H1 (cell line): Measurements from ENCODE around the gene PROSER2. TPM values are rescaled to one million over a fixed set of nuclear protein-coding genes. Genes with fewer than 3 reads are reported as not detected.

Experiments
- CTCF ChIA-PET: fragments of 300-600 bp; sonication (Branson Sonifier 250); formaldehyde crosslinking; loops from one replicate; lab custom pipeline; 2021; ENCODE audit not compliant: partially characterized antibody; lab: Charles Lee
- POLR2A ChIA-PET: fragments of 300-600 bp; sonication (Branson Sonifier 250); formaldehyde crosslinking; loops from one replicate; lab custom pipeline; 2021; ENCODE audit warnings: inconsistent platforms; ENCODE audit not compliant: partially characterized antibody; lab: Charles Lee
- DNase-seq, 2 experiments: peaks; one replicate each; pipeline versions ENCODE4 v3.0.0 to v3.0.0-alpha.2; 2010 to 2022; ENCODE audit warnings: low spot score in 2 of 2, low read depth in 1 of 2, mixed read lengths in 1 of 2
- FAIRE-seq: peaks from 2 replicates; lab custom pipeline; 2011; peaks lifted over from hg19 to GRCh38; lab: Jason Lieb, UNC
- H2AFZ ChIP-seq: 2 replicates; pipeline ENCODE4 v1.8.1; 2012; ENCODE audit warnings: low read length, inconsistent platforms
- H2AK5ac ChIP-seq: 2 replicates; pipeline ENCODE4 v1.6.1; 2013; ENCODE audit warnings: low read depth, low read length
- H2BK120ac ChIP-seq: replicated peaks from 2 replicates; pipeline ENCODE3; 2013; ENCODE audit warnings: low read depth, low read length, inconsistent platforms
- H2BK12ac ChIP-seq: 2 replicates; pipeline ENCODE4 v1.6.1; 2013; ENCODE audit warnings: low read depth, low read length
- H2BK15ac ChIP-seq: 2 replicates; pipeline ENCODE4 v1.6.1; 2013; ENCODE audit warnings: low read length
- H2BK20ac ChIP-seq: 2 replicates; pipeline ENCODE4 v1.6.1; 2013; ENCODE audit warnings: low read length
- H2BK5ac ChIP-seq: 2 replicates; pipeline ENCODE4 v1.6.1; 2013; ENCODE audit warnings: low read depth, low read length
- H3K14ac ChIP-seq: 2 replicates; pipeline ENCODE4 v1.6.1; 2013; ENCODE audit warnings: inconsistent platforms; ENCODE audit not compliant: insufficient read length
- H3K18ac ChIP-seq: 2 replicates; pipeline ENCODE4 v1.6.1; 2013; ENCODE audit warnings: low read length; ENCODE audit errors: extremely low read depth
- H3K23ac ChIP-seq: 2 replicates; pipeline ENCODE4 v1.6.1; 2013; ENCODE audit warnings: inconsistent platforms; ENCODE audit not compliant: insufficient read length
- H3K23me2 ChIP-seq: 2 replicates; pipeline ENCODE4 v1.6.1; 2013; ENCODE audit warnings: low read depth, low read length
- H3K27ac ChIP-seq: 2 replicates; pipeline ENCODE4 v1.6.1; 2011; ENCODE audit warnings: low read depth, low read length, inconsistent platforms
- H3K27me3 ChIP-seq, 4 experiments: replicated peaks in 1 of 4; 1 replicate in 1 of 4; 2 replicates in 3 of 4; pipeline versions ENCODE4 v1.6.1 to v1.8.1; 2011 to 2013; ENCODE audit warnings: low read length in 3 of 4, mild to moderate bottlenecking in 3 of 4, inconsistent platforms in 2 of 4, mixed read lengths in 2 of 4, moderate library complexity in 1 of 4; ENCODE audit not compliant: control insufficient read depth in 3 of 4, insufficient read depth in 3 of 4; ENCODE audit errors: extremely low read depth in 1 of 4
- H3K36me3 ChIP-seq, 4 experiments: 2 replicates each; pipeline versions ENCODE4 v1.6.1 to v1.8.1; 2011 to 2013; ENCODE audit warnings: mild to moderate bottlenecking in 4 of 4, low read length in 3 of 4, moderate library complexity in 2 of 4, control low read depth in 1 of 4, inconsistent platforms in 1 of 4; ENCODE audit not compliant: insufficient read depth in 4 of 4, control insufficient read depth in 2 of 4
- H3K4ac ChIP-seq: replicated peaks from 2 replicates; pipeline ENCODE3; 2013; ENCODE audit warnings: low read length, low read depth, mixed read lengths, inconsistent platforms; ENCODE audit not compliant: insufficient read length
- H3K4me1 ChIP-seq, 4 experiments: replicated peaks in 1 of 4; 1 replicate in 1 of 4; 2 replicates in 3 of 4; pipeline versions ENCODE4 v1.6.1 to v1.8.1; 2011 to 2013; ENCODE audit warnings: low read length in 3 of 4, inconsistent platforms in 2 of 4, mixed read lengths in 1 of 4; ENCODE audit not compliant: insufficient read depth in 4 of 4, control insufficient read depth in 3 of 4
- H3K4me2 ChIP-seq, 2 experiments: 2 replicates each; pipeline versions ENCODE4 v1.6.1 to v1.8.1; 2011 to 2013; ENCODE audit warnings: low read depth in 2 of 2, low read length in 2 of 2, control low read depth in 1 of 2, inconsistent platforms in 1 of 2, mild to moderate bottlenecking in 1 of 2; ENCODE audit not compliant: insufficient read depth in 1 of 2
- H3K4me3 ChIP-seq, 4 experiments: fragments of 200-600, 300-600 bp in 1 of 4; sonication (generic), shearing (Covaris generic), sonication (Bioruptor Twin) in 1 of 4; 2 replicates each; pipeline versions ENCODE4 v1.5.1 to v1.8.1; 2011 to 2016; ENCODE audit warnings: low read length in 4 of 4, low read depth in 3 of 4, control low read depth in 2 of 4, inconsistent platforms in 2 of 4, mild to moderate bottlenecking in 2 of 4, mixed read lengths in 1 of 4, moderate library complexity in 1 of 4; ENCODE audit not compliant: insufficient read depth in 2 of 4; ENCODE audit errors: extremely low read depth in 1 of 4
- H3K56ac ChIP-seq: replicated peaks from 2 replicates; pipeline ENCODE3; 2013; ENCODE audit warnings: low read depth, mild to moderate bottlenecking, mixed read lengths, low read length, inconsistent platforms; ENCODE audit not compliant: insufficient read length
- H3K79me1 ChIP-seq: 2 replicates; pipeline ENCODE4 v1.6.1; 2013; ENCODE audit warnings: low read depth, low read length, control low read depth
- H3K79me2 ChIP-seq, 2 experiments: 2 replicates each; pipeline versions ENCODE4 v1.6.1 to v1.8.1; 2012 to 2013; ENCODE audit warnings: low read length in 2 of 2, mild to moderate bottlenecking in 2 of 2, inconsistent platforms in 1 of 2; ENCODE audit not compliant: insufficient read depth in 2 of 2, control insufficient read depth in 1 of 2
- H3K9ac ChIP-seq, 4 experiments: replicated peaks in 1 of 4; 1 replicate in 1 of 4; 2 replicates in 3 of 4; pipeline versions ENCODE4 v1.6.1 to v1.8.1; 2011 to 2013; ENCODE audit warnings: low read depth in 3 of 4, low read length in 3 of 4, control low read depth in 2 of 4, mild to moderate bottlenecking in 2 of 4, moderate library complexity in 2 of 4, inconsistent platforms in 1 of 4; ENCODE audit errors: extremely low read depth in 1 of 4
- H3K9me3 ChIP-seq, 2 experiments: 2 replicates each; pipeline versions ENCODE4 v1.6.1 to v1.8.1; 2012 to 2013; ENCODE audit warnings: mild to moderate bottlenecking in 2 of 2, moderate library complexity in 2 of 2, control low read depth in 1 of 2, inconsistent platforms in 1 of 2, low read depth in 1 of 2, low read length in 1 of 2, mixed read lengths in 1 of 2; ENCODE audit not compliant: insufficient read depth in 2 of 2
- H4K20me1 ChIP-seq, 2 experiments: replicated peaks in 1 of 2; 2 replicates each; pipeline versions ENCODE3 to v1.8.1; 2011 to 2013; ENCODE audit warnings: inconsistent platforms in 2 of 2, low read length in 2 of 2, mild to moderate bottlenecking in 1 of 2; ENCODE audit not compliant: insufficient read depth in 2 of 2, control insufficient read depth in 1 of 2
- H4K5ac ChIP-seq: 2 replicates; pipeline ENCODE4 v1.6.1; 2013; ENCODE audit warnings: low read length, low read depth, mixed read lengths, inconsistent platforms; ENCODE audit not compliant: insufficient read length
- H4K8ac ChIP-seq: 2 replicates; pipeline ENCODE4 v1.8.0; 2013; ENCODE audit warnings: mild to moderate bottlenecking, moderate library complexity, low read length, inconsistent platforms; ENCODE audit not compliant: insufficient read depth; ENCODE audit errors: extremely low read depth
- H4K91ac ChIP-seq: replicated peaks from 2 replicates; pipeline ENCODE3; 2013; ENCODE audit warnings: low read length, mixed read lengths, inconsistent platforms; ENCODE audit not compliant: insufficient read length
- CTCF ChIP-seq, 3 experiments: IDR thresholded peaks; 1 replicate in 2 of 3; 2 replicates in 1 of 3; pipeline versions ENCODE4 v1.5.1 to v1.6.1; 2011; ENCODE audit warnings: low read length in 3 of 3, mild to moderate bottlenecking in 3 of 3, inconsistent platforms in 2 of 3, low read depth in 1 of 3, moderate library complexity in 1 of 3; ENCODE audit not compliant: insufficient read depth in 1 of 3; ENCODE audit errors: control extremely low read depth in 1 of 3
- EZH2 ChIP-seq: fragments of 200-600 bp; sonication (generic); IDR thresholded peaks from 2 replicates; pipeline ENCODE4 v1.7.1; 2012; ENCODE audit warnings: low read depth, mild to moderate bottlenecking, moderate library complexity, low read length, inconsistent platforms; ENCODE audit not compliant: severe bottlenecking
- HDAC2 ChIP-seq, 2 experiments: fragments of 300-600 bp in 1 of 2; sonication (generic) in 1 of 2; IDR thresholded peaks; 2 replicates each; pipeline ENCODE4 v1.6.1; 2011 to 2012; ENCODE audit warnings: low read depth in 2 of 2, low read length in 2 of 2, mild to moderate bottlenecking in 2 of 2, moderate library complexity in 2 of 2, borderline replicate concordance in 1 of 2, inconsistent platforms in 1 of 2
- MAX ChIP-seq: IDR thresholded peaks from 2 replicates; pipeline ENCODE4 v1.6.1; 2012; ENCODE audit warnings: inconsistent platforms
- RAD21 ChIP-seq, 2 experiments: IDR thresholded peaks in 1 of 2; conservative IDR thresholded peaks in 1 of 2; 2 replicates each; pipeline ENCODE4 v1.6.1; 2011; ENCODE audit warnings: low read depth in 2 of 2, low read length in 2 of 2, improper control_type of control experiment in 1 of 2, inconsistent platforms in 1 of 2, mild to moderate bottlenecking in 1 of 2, moderate library complexity in 1 of 2
- ZNF274 ChIP-seq: IDR thresholded peaks from 2 replicates; pipeline ENCODE4 v1.7.0; 2012; ENCODE audit warnings: low read length, borderline replicate concordance; ENCODE audit errors: extremely low read depth
- WGBS, 2 experiments: shearing (Covaris generic) in 1 of 2; methylation state at CpG; one replicate each; pipeline versions ENCODE4 v1.1.6 to v1.1.7; 2013 to 2015; ENCODE audit warnings: low lambda C conversion rate in 2 of 2, mixed read lengths in 2 of 2, inconsistent platforms in 1 of 2, low coverage in 1 of 2, missing lambda C conversion rate in 1 of 2; ENCODE audit not compliant: insufficient replicate concordance in 2 of 2, insufficient coverage in 1 of 2, insufficient read length in 1 of 2; ENCODE audit errors: extremely low coverage in 1 of 2, missing lambda C conversion rate in 1 of 2; 5-methylcytosine and 5-hydroxymethylcytosine counted together
- polyA plus RNA-seq, 7 experiments: library from polyadenylated mRNA; depleted of rRNA in 3 of 7; stranded (reverse) in 5 of 7; unstranded in 2 of 7; fragments of >200 nt in 5 of 7; fragments of 200-250 nt in 2 of 7; gene quantifications; 1 replicate in 5 of 7; 2 replicates in 1 of 7; 4 replicates in 1 of 7; pipeline versions ENCODE4 v1.2.1 to v1.2.3, GENCODE V29; 2011 to 2013; ENCODE audit warnings: missing spikeins in 2 of 7, mixed read lengths in 2 of 7
- total RNA-seq: library from RNA; stranded (reverse); fragmentation: NEBNext Ultra II Directional; extraction: Animal tissue kit (Norgen Biotek cat#: 25700); gene quantifications from 2 replicates; pipeline ENCODE4 v1.2.1, GENCODE V29; 2021

Gene PROSER2
- total and polyA plus RNA-seq, 2 of the 8 experiments (the other 6 are each of a cell fraction or from before 2014, with no cell fraction given) = 3.9 to 13.7 TPM

GRCh38 chr10:11880151-11881029 lies 57.2 kb downstream of the PROSER2 start:
- no peak overlapping the region for H3K14ac ChIP-seq
- POLR2A ChIA-PET = interaction anchor here (1.7 kb wide), 1 partner anchor 11 kb away, joined by 5 read pairs; no protein-coding TSS in a partner anchor
- CTCF ChIA-PET = interaction anchor here (0.6 to 4.3 kb wide), 38 partner anchors 8 to 468 kb away, joined by 3 to 34 read pairs (median 4); no protein-coding TSS in a partner anchor
- peak overlapping the region; percentile 44; the same call in 1 of the 2 replicates for H2BK5ac ChIP-seq
- peak overlapping the region; percentile 15 for H4K5ac ChIP-seq
- 0 out of 2 replicates have a peak overlapping the region, but pooled peaks have one; percentile 27 for H2BK12ac ChIP-seq
- no peak overlapping the region; a peak in 1 of 7 replicates for H3K9ac ChIP-seq
- H3K79me1 ChIP-seq = no peaks in the 10 kb centered on the region
- no peak for TF ChIP-seq ZNF274
- no peak for TF ChIP-seq HDAC2 (IDR thresholded peaks at IDR 0.05; ENCODE audit: borderline replicate concordance in 1 of 2, low read depth in 2 of 2, low read length in 2 of 2)
- TF ChIP-seq MAX = no peak
- peak; percentile 25 to 43 (median 38); a peak in 3 of 4 replicates for TF ChIP-seq CTCF (IDR thresholded peaks at IDR 0.05; ENCODE audit: control extremely low read depth in 1 of 3, insufficient read depth in 1 of 3, low read depth in 1 of 3, low read length in 3 of 3)
- TF ChIP-seq RAD21 (IDR thresholded peaks at IDR 0.05 in 1 of 2, conservative IDR thresholded peaks at IDR 0.05 in 1 of 2; ENCODE audit: low read depth in 2 of 2, low read length in 2 of 2) = peak; percentile 37 to 41
- TF ChIP-seq EZH2 = no peak
- TF ChIP-seq, all 59 proteins: peak for 2
- FAIRE-seq (no peak), DNase-seq (peak in 1 of 2 experiments; percentile 76)
- no peak overlapping the region for H2BK20ac ChIP-seq
- H4K91ac ChIP-seq = peak overlapping the region; percentile 56
- H3K36me3 ChIP-seq = no peaks in the 10 kb centered on the region
- no peaks in the 10 kb centered on the region for H3K23me2 ChIP-seq
- peak overlapping the region; percentile 38 for H3K18ac ChIP-seq
- H3K23ac ChIP-seq = no peak overlapping the region
- H3K4ac ChIP-seq = no peak overlapping the region
- H3K4me2 ChIP-seq = no peak overlapping the region
- H3K4me3 ChIP-seq = no peak overlapping the region
- no peaks in the 10 kb centered on the region for H3K27me3 ChIP-seq
- H2AK5ac ChIP-seq = no peak overlapping the region
- peaks cover 6 to 12% (median 7%) of the 10 kb centered on the region in 4 experiments for H3K4me1 ChIP-seq
- H3K56ac ChIP-seq = no peak overlapping the region
- H3K27ac ChIP-seq = no peak overlapping the region
- H3K79me2 ChIP-seq = no peaks in the 10 kb centered on the region
- WGBS, 2 experiments = 84% methylated on average over 31 of the region's 32 CpGs; no CpG with 5 or more reads in 1 of the 2 experiments
- H3K9me3 ChIP-seq = no peaks in the 10 kb centered on the region
- H2BK15ac ChIP-seq = no peak overlapping the region
- H4K8ac ChIP-seq = peak overlapping the region; percentile 57; the same call in 1 of the 2 replicates
- no peaks in the 10 kb centered on the region for H4K20me1 ChIP-seq
- no peak overlapping the region for H2BK120ac ChIP-seq
- H2AFZ ChIP-seq = peak overlapping the region; percentile 41; the same call in 1 of the 2 replicates
